HG03521 (cell line): ENCODE data around the gene SLC39A5.
"Not testable (repeated sequence)": the region's sequence is repeated elsewhere in the genome, so short reads cannot be mapped to it uniquely, and the experiment has no call there.

Experiments used
- ATAC-seq: cut with Tn5 transposase; IDR thresholded peaks from one replicate; pipeline ENCODE4 v1.9.1; 2021; ENCODE audit warnings: mild to moderate bottlenecking, moderate library complexity; ENCODE audit not compliant: unreplicated experiment

SLC39A5 gene

DNA sequence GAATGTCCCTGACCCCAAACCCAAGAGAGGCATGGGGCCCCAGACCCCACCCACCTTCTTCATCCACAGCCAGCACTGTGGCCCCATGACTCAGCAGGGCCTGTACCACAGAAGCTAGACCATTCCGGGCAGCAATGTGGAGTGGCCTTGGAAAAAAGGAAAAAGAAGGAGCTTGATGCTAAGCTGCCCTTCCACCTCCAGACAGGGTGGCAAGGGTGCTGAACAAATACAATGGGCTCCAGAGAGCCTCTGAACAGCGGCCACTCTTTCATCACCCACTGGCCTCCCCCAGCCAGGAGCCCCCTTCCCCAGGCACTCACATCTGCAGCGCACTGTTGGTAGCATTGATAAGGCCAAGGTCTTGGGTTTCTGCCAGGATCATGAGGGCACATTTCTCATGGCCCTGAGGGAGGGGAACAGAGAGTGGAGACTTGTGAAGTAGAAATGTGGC is 13.9 kb downstream of the SLC39A5 start:
- no peak for ATAC-seq

DNA sequence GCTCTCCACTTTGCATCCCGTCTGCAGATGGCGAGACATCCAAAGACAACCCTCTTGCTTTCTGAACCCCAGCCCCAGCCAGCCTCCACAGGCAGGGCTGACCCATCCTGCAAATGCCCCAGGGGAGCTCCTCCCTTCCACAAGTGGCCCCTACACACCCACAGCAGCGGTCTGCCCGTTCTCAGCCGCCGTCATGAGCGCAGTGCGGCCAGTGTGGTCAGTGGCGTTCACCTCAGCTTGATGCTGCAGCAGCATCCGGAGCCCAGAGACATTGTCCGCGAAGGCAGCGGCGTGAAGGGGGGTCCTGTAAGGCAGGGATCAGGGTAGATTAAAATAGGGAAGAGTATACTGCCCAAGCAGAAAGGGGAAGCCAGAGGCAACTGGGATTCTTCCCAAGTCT is 14.6 kb downstream of the SLC39A5 start:
- no peak for ATAC-seq

DNA sequence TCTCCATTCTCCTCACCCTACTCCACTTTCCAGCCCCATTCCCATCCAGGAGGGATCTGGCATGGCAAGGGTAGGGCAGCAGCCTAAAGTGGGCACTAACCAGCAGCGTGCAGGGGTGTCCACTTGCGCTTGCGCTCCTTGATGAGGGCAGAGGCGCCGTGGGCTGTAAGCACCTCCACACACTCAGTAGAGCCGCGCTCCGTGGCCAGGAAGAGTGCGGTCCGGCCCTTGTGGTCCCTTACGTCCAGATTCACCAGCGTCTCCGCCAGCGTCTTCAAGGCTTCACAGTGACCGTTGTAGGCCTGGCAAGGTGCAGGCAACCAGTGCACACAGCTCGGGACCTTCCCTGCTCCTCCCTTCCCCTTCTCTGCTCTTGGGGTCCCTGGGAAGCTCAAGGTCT is 18.1 kb downstream of the SLC39A5 start:
- ATAC-seq = no peak

DNA sequence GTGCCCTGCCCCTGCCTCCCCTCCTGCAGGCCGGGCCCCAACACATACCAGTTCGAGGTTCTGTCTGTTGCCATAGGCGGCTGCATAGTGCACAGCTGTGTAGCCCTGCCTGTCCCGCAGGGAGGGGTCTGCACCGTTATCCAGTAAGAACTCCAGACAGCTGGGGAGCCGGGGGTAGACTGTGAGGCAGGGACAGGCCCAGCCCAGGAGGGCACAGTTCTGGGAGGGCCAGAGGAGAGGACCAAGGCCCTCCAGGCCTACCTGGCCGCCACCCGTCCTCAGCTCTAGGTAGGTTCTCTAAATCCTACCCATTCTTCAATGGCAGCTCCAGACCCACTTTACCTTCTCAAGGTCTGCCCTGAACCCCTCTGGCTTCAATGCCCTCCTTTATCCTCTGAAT is 18.9 kb downstream of the SLC39A5 start:
- ATAC-seq = no peak

DNA sequence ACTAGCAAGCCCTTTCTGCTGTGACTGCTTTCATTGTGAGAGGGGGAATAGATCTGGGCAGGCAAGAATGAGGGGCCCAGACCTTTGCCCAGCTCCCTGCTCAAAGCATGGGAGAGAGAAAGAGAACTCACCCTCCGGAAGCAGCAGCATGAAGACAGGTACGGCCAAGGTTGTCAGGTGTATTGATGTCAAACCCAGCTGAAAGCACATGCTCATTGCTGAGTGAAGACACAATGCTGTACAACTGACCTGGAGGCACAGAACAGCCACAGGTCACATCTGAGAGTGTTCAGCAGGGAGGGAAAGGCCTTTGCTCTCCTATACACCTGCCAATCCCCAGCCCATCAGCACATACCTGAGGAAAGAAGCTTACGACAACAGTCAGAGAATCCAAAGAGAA is 22.8 kb downstream of the SLC39A5 start:
- ATAC-seq = no peak

DNA sequence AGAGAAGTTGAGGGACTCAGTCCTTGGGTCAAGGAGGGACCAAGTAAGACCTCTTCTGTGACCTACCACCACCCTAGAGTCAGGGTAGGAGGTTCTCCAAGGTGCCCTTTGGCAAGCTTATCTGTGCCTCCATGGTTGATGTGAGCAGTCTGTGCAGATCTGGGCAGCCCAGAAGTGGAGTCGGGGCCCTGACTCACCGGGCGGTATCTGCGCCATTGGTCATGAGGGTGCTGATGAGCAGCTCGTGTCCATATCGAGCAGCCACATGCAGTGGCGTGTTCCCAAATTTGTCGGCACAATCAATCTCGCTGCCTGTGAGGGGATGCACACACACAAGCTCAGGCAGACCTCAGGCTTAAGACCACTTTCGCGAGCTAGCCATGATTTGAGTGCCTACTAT is 23.2 kb downstream of the SLC39A5 start:
- no peak for ATAC-seq

DNA sequence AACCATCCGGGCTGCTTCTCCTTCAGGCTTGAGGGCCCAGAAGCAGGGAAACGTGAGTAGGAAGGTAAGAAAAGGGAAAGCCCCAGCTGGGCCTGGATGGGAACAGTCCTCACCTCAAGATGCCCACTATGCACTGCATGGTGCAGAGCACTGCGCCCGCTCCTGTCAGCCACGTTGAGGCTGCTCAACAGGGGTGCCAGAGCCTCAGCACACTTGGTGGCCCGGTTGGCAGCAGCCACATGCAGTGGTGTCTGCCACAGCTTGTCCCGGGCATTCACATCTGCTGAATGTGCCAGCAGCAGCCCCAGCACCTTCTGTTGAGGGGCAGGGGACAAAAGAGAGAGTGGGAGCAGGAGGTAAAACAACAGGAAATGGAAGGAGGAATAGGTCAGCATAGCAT is 25.8 kb downstream of the SLC39A5 start:
- ATAC-seq = no peak

DNA sequence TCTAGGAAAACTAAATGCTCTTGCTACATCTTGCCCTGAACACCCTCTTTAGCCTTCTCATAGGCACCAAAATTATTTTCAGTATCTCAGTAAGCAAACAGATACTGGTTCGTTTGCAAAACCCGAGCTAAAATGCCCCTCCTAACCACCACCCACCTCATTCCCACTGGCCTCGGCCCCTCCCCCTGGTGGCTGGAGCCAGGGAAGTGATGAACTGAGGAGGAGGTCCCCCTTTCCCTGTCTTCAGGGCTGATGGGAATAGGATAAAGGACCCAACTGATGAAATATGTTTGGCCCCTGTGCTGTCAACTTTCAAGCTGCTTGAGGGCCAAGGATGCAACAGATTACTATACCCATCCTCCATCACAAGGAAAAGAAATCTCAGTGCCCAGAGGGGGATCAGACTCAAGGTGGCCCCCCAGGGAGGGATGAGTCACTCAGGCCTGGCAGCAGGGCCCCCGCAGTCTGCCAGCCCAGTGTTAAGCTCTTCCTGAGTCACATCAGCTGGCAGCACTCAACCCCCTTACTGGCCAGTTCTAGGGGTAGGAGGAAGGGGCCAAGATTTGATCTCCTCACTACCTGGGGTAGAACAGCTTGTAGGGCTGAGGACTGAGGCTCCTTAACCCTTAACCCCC is 26.6 kb downstream of the SLC39A5 start:
- no peak for ATAC-seq

DNA sequence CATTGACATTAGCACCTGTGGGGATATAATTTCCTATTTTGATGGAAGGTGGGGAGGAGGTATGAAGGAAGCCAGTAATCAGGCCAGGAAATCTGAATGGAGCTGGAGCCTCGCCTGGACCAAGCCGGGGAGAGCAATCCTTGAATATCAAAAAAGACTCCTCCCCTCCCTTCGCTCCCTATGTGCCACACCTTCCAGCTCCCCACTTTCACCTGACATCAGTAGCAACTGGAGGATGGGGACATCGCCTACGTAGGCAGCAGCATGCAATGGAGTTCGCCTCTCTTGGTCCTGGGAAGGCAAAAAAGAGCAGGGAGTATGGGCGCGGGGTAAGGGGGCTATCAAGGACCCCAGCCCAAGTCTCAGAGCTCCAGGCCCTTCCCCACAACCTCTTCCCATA is 27.2 kb downstream of the SLC39A5 start:
- no peak for ATAC-seq

DNA sequence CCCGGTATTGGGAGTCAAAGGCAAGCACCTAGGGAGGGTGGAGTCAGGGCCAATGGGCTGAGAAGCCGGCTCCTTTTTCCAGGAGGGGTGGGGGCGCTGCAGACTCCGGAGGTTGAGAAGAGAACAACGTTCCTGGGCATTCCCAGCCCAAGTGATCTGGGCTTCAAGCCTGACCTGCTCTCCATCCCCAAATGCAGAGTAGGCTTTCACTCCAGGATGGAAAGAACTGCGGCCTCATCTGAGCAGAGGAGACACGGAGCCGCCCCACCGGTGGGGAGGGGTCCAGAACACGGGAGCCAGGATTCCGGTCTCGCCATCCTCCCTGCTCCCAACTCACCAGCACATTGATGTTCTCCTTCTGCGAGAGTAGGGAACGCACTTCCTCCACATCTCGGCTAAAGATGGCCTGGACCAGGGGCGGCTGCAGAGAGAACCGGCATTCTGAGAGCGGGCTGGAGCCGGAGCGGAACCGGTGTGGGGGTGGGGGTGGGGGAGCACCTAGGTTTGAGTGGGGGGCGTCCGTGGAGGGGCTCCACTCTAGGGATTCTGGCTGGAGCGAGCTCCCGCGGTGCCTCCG is 27.7 kb downstream of the SLC39A5 start:
- ATAC-seq = no peak

DNA sequence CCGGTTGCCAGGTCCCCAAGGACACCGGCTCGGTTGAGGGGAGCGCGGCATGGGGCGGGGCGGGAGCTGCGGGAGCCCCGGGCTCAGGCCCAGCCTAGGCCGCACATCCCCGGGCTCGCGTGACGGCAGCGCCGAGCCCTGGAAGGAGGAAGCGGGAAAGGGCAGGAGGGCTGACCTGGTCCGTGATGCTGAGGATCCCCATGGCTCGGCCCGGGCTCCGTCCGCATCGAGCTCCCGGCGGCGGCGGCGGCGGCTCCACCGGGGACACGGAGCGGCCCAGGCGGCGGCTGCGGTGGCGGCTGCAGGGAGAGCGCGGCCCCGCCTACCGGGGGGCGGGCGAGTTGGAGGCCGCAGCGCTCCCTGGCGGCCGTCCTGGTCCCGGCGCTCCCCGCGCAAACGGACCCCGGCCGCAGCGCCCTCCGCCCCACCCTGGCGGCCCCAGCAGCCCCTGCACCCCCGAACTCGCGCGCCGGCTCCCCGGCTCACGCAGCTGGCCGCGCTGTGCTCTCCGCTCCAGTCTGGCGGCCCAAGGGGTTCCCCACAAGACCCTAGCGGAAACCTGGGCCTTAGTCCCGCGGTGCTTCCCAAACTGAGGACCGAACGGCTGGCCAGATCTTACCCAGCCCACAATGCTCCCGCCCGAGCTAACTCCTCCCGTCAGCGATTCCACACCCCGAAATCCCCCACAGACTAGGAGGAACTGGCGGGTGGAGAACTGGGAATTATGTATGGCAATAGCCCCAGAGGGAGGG is 28.4 kb downstream of the SLC39A5 start, which contains the start of gene ANKRD52:
ANKRD52 (minus strand) TSS at position 317 of the 752 bp plus-strand sequence; CDS start at position 202, 115 bp downstream.
- ATAC-seq = peak; percentile 86

DNA sequence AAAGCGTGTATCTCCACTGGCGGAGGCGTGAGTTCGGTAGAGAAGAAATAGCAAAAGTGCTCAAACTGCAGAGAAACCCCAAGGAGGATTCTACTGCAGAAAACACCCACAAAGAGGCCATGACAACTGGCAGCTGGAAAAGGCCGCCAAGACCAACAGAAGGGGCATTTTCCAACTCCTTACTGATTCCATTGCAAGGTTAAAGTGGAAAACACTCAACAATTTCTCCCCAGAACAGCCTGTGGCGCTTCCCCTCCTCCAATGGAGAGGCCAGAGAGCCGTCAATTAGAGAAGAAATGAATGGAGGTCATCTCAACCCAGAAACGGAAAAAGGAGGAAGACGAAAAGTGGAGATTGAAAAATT is 29.0 kb downstream of the SLC39A5 start:
- no peak for ATAC-seq

DNA sequence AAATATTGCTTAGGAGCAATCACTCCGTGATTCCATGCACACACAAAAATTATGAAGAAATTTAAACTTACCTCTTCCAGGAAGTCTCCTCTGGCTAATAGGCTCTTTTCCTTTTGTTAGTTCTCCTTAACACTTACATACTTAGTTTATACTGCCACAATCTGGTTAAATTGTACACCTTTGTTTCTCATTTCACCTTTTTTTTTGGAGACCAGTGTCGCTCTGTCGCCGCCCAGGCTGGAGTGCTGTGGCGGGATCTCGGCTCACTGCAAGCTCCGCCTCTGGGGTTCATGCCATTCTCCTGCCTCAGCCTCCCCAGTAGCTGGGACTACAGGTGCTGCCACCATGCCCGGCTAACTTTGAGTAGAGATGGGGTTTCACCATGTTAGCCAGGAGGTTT is 30.5 kb downstream of the SLC39A5 start:
- ATAC-seq = no peak

DNA sequence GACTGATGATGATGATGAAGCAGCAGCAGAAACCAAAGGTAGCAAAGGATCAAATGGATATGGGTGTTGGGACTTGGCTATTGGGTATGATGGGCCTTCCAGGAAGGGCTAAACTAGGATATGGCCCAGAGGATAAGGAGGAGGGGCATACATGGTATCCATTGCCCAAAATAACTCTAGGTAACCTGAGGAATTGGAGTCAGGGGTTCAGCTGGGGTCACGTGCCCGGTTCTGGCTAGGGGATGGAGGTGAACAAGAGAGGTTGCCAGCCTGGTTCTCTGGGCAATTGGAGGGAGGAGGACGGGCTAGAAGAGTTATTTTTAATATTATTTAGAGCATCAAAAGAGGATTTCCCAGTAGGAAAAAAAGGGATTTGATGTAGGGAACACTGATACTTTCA is 31.1 kb downstream of the SLC39A5 start:
- no peak for ATAC-seq

DNA sequence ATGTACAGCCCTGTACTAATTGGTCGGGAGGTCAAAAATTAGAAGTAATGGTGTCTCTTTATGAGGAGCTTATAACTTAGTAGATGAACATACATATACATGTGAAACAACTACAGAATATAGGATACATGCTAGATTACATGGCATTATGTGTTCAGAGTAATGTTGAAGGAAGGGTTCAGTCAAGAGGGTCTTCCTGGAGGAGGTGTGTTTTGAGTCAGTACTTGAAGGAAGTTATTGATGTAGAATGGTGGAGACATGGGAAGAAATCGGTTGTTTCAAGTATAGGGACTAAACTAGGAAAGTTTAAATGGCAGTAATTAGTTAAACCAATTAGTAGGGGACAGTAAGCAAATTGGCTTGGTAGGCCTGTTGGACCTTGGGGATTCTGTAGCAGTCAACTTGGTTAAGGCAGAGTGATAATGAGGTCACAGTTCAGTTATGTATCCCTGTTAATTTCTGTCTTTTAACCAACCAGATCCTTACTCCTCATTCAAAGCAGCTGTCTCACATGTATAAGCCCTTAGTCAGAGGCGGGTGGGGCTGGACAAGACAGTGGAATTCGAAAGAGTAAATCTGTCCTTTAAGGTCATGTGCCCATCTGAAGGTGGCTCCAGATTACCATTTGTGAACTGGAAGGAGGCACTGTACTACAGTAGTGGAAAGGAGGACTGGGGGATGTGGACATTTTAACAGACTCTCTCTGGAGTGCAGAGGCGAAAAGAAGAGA is 31.8 kb downstream of the SLC39A5 start:
- no peak for ATAC-seq

DNA sequence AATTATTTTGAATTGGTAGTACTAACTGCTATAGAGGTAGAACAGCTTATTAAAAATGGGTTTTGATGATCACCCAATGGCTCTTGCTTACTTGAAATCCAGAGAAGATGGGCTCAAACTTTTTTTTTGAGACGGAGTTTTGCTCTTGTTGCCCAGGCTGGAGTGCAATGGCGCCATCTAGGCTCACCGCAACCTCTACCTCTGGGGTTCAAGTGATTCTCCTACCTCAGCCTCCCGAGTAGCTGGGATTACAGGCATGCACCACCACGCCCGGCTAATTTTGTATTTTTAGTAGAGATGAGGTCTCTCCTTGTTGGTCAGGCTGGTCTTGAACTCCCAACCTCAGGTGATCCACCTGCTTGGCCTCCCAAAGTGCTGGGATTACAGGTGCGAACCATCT is 33.1 kb downstream of the SLC39A5 start:
- not testable (repeated sequence) for ATAC-seq

DNA sequence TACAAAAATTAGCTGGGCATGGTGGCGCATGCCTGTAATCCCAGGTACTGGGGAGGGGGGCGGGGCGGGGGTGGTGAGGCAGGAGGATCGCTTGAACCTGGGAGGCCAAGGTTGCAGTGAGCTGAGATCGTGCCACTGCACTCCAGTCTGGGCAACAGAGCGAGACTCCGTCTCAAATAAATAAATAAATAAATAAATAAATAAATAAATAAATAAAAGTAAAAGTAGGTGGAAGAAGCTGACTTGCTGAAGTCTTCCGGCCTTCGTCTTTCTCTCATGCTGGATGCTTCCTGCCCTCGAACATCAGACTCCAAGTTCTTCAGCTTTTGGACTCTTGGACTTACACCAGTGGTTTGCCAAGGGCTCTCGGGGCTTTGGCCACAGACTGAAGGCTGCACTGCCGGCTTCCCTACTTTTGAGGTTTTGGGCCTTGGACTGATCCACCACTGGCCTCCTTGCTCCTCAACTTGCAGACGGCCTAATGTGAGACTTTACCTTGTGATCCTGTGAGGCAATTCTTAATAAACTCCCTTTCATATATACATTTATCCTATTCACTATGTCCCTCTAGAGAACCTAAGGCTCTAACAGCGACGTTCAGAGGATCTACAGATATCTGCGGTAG is 36.3 kb downstream of the SLC39A5 start:
- not testable (repeated sequence) for ATAC-seq

DNA sequence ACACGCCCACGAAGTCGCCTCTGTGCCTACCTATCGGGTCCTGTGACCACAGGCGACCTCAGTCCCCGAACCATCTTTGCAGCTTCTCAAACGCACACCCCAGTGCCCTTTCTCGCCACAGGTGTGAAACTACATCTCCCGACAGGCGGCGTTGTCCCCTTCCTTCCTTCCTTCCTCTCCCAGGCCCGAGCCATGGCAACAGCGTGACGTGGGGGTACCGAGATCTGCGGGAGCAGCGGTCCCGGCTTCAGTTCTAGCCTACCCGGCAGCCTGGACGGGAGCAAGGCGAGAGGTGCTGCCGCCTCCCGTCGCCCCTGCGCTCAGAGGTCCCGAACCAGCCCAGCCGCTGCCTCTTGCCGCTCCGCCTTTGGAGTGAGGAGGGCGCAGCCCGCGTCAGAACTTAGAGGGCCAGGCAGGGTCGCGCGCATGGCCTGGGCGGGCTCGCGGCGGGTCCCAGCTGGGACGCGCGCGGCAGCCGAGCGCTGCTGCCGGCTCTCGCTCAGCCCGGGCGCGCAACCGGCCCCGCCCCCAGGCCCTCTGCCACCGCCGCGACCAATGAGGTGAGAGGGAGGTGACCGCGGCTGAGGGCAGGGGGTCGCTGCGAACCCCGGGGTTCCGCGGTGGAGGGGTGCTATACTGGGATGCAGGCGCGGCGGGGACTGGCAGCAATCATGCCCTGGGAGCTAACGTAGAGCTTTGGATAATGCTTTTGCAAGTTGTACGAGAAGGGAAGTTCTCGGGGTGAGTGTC is 37.0 kb downstream of the SLC39A5 start, which contains the start of gene COQ10A:
COQ10A (plus strand) TSS at position 250 of the 750 bp plus-strand sequence; CDS start at position 427, 177 bp downstream.
- ATAC-seq = peak; percentile 82

DNA sequence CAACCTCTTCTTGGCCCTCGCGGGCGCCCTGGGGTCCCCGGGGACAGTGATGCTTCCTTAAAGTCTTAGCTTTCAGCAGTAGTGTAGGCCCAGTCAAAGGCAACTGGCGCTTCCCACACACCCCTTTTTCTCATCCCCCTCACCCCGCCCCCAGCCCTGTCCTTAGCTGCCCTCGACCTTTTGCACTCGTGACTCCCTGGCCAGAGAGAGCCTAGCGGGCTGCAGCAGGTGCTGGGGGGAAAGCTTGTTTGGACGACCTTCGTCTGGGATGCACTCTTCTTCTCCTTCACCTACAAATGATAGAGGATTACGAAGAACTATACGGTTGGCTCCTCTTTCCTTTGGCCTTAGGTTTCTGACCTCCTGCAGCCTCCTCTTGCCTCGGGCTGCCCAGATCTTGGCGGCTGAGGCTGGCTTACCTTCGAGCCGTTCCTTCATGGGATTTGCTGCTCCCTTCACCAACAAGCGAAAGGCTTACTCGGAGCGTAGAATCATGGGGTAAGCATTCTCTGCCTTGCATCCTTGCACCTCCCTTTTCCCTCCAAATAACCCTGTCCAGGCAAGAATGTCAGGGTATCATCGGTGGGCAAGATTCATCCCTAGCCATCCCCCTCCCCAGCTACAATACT is 37.7 kb downstream of the SLC39A5 start:
- ATAC-seq = no peak

DNA sequence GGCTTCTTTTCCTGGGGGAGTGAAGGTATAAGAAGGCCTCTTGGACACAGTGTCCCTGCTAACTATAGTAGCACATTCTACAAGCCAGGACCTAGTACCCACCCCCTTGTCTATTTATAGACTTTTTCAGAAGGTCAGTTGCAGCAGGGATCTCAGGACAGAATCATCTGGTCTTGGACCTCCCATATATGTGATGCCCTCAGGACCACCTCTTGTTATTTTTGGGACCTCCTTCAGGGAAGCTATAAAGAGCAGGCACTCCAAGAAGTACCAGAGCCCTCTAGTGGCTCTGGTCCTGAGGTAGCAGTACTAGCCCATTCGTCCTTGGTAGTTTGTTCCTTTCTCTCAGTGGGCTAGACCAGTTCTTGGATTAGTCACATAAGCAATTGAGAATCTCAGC is 41.2 kb downstream of the SLC39A5 start:
- no peak for ATAC-seq
